Mesenteric fat pad (tissue), 1 donor: ENCODE data around the gene UFSP1. TPM values are rescaled to one million over a fixed set of nuclear protein-coding genes. Genes with fewer than 3 reads are reported as not detected.
"Not testable (repeated sequence)": the region's sequence is repeated elsewhere in the genome, so short reads cannot be mapped to it uniquely, and the experiment has no call there.

Experiments used
- DNase-seq: peaks from one replicate; pipeline ENCODE4 v3.0.0-alpha.2; 2020; ENCODE audit warnings: low spot score
- long read RNA-seq: library from polyadenylated mRNA; unstranded; transcript quantifications from one replicate; pipeline ENCODE4 v2.0.0, GENCODE V29; 2020
- total RNA-seq: library from RNA; stranded (reverse); fragmentation: NEBNext Ultra II Directional; extraction: Animal tissue kit (Norgen Biotek cat#: 25700); gene quantifications from one replicate; pipeline ENCODE4 v1.2.1, GENCODE V29; 2021
- donor health status: DM: yes; HTN: yes; CAD: no.

Gene UFSP1
- 5.1 TPM for total RNA-seq
- long read RNA-seq, transcript UFSP1-201 (1 exons, 996 nt), result major isoform, 6 of 6 reads
- long read RNA-seq, partial matches to known transcripts, result 0 of 6 reads
- long read RNA-seq, other reads (novel, unspliced or antisense), result 0 of 6 reads

DNA sequence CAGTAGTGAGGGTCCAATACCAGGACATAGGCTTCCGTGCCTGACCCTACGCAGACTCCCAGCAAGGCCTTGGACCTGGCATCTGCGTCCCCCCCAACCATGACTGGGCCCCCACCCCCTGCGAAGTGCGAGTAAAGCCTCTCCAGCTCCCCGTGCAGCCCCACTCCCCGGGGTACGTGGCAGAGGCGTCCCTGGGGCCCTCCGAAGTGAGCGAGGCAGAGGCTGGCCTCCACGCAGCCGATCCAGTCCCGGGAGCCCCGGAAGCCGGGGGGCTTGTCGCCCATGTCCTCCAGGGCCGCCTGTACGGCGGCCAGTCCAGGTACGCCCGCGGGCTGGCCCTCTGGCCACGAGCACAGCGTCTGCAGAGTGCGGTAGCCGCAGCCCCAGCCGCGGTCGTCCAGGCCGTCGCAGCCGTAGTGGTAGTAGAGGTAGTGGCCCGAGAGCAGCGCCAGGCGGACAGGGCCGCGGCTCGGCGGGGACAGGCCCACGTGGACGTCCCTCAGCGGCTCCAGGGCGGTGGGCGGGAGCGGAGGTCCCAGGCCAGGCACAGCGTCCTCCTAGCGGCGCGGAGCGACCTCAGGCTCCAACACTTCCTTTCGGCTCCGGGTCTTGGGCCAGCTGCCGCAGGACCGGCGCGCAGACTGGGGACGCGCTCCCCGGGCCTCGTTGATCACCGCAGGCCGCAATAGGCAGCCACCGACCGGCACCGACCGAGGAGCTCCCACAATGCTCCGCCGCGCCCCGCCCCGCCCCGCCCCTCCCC lies at the start of gene UFSP1:
TSS of gene UFSP1 (minus strand) at position 728 of the 763 bp plus-strand sequence. CDS start at position 284, 444 bp downstream.
- DNase-seq, result no peak

DNA sequence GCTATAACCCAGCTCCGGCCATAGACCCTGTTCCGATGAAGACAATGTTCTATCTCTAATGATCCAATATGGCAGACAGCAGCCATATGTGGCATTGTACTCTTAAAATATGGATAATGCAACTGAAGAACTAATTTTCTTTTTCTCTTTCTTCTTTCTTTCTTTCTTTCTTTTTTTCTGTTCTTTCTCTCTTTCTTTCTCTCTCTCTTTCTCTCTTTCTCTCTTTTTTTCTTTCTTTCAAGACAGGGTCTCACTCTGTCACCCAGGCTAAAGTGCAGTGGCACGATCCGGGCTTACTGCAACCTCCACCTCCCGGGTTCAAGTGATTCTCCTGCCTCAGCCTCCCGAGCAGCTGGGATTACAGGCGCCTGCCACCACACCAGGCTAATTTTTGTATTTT lies 46.7 kb upstream of the UFSP1 start:
- DNase-seq, result not testable (repeated sequence)

- DNase-seq, result not testable (repeated sequence)
These were observed 45.9 kb upstream of the UFSP1 start for GRCh38 chr7:100935381-100935780.

DNA sequence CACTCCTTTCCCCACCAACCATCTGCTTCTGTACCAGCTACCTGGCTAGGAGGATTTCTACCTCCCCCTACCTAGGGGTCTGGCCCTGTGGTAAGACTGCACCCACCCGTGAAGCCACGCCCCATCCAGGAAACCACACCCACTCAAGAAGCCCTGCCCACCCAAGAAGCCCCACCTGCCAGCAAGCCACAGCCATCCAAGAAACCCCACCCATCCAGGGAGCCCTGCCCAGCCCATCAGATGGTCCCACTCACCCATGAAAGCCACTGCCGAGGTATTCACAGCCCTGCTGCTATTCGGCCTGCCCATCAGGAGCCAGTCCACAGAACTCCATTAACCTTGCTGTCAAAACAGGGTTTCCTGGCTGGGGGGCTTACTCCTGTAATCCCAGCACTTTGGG lies 44.2 kb upstream of the UFSP1 start:
- no peak for DNase-seq

DNA sequence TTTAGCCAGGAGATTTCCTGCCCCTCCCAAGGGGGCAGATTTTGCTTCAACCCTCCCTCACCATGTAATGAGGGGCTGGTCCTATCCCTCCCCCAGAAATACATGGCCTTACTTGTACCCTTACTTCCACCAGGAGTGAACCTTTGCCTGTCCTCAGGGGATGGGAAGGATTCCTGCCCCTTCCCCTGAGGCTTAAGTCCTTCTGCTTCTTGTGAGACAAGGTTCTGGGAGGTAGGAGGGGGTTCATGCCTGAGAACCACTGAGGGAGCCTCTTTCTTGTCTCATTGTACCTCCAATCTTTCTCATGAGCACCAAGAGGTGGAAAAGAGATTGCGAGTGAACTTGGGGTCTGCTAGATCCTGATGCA lies 40.3 kb upstream of the UFSP1 start:
- no peak for DNase-seq

GRCh38 chr7:100923616-100924015 lies 34.1 kb upstream of the UFSP1 start:
- not testable (repeated sequence) for DNase-seq

DNA sequence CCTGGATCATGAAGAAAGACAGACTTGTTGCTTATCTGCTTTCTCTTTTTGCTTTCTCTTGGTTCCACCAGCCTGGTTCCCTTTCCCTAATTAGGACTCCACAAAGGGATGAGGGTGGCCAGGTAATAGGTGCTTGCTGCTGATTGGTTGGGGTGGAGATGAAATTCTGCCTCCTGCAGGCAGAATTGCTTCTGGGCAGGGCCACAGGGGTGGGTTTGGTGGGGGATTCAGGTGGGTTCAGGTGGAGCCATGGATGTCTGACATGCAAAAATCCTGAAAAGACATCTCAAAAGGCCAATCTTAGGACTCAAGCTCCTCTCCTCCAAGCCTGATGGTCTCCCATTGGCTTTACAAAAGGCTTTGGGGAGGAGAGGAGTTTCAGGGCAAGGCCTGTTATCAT lies 31.5 kb upstream of the UFSP1 start:
- DNase-seq, result no peak

- not testable (repeated sequence) for DNase-seq
These were observed 30.4 kb upstream of the UFSP1 start for GRCh38 chr7:100919779-100920437.

- DNase-seq, result not testable (repeated sequence)
These were observed 29.8 kb upstream of the UFSP1 start for GRCh38 chr7:100919335-100919734.

GRCh38 chr7:100914879-100915447 lies 25.4 kb upstream of the UFSP1 start:
- DNase-seq, result no peak

GRCh38 chr7:100914208-100914878 lies 24.8 kb upstream of the UFSP1 start:
- DNase-seq, result no peak

DNA sequence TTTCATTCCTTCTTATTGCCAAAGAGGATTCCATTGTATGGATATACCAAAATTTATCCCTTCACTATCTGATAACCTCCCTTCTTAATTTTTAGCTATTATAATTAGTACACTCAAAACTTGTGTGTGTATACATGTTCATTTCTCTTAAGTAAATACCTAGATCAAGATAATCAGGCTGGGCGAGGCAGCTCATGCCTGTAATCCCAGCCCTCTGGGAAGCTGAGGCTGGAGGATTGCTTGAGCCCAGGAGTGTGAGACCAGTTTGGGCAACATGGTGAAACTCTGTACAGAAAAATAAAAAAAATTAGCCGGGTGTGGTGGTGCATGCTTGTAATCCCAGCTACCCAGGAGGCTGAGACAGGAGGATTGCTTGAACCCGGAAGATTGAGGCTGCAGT lies 22.0 kb upstream of the UFSP1 start:
- no peak for DNase-seq

DNA sequence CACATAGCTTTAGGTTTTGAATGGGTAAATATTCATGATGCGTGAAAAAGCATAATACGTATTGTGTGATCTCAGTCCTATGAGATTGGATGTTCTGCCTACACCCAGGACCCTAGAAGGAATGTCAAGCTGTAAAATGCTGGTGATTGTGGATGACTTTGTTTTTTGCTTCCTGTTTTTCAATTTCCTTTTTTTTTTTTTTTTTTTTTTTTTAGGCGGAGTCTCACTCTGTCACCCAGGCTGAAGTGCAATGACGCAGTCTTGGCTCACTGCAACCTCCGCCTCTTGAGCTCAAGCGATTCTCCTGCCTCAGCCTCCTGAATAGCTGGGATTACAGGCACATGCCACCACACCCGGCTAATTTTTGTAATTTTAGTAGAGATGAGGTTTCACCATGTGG lies 20.9 kb upstream of the UFSP1 start:
- DNase-seq, result not testable (repeated sequence)

- no peak for DNase-seq
These were observed 19.0 kb upstream of the UFSP1 start for GRCh38 chr7:100908512-100908911.

DNA sequence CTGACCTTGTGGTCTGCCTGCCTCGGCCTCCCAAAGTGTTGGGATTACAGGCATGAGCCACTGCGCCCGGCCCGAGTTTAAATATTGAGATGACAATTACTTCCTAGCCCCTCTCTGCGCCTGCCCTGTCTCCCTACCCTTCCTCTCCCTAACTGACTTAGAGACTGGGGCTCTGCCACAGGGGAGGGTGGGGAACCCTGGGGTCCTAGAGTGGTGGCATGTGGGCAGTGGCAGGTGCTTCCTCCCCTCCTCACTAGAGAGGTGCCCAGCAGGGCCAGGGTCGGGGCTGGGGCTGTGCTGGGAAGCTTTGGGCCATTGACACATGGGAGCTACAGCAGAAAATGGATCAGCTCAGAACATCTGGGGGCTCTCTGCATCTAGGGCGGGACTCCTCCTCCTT lies 13.1 kb upstream of the UFSP1 start:
- no peak for DNase-seq

GRCh38 chr7:100901921-100902332 lies 12.4 kb upstream of the UFSP1 start:
- DNase-seq, result no peak

DNA sequence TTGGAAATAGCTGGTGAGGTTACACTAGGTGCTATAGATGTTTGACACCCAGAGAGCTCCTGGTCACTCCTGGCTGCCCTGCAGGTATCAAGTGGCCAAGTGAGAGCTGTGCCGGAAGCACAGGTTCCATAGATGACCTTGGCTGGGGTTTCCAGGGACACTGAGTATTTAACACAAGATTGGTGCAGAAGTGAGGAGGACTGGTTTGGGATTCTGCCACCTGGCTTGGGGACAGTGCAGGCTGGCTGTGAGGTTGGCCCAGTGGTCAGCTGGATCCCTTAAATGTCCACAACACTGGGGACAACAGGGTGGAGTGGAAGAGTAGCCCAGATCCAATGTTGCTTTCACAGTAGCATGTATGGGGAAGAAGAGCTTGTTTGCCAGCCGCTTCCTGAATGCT lies 11.5 kb upstream of the UFSP1 start:
- DNase-seq, result no peak

DNA sequence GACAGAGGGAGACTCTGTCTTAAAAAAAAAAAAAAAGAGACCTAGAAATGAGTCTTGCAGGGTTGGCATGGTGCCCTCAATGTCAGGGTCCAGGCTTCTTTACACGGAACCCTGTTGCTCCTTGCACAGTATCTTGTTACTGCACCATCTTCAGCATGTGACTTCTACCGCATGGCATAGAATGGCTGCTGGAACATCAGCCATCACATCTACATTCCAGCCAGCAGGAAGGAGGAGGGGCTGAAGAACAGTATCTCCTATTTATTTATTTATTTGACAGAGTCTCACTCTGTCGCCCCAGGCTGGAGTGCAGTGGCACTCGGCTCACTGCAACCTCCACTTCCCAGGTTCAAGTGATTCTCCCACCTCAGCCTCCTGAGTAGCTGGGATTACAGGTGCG lies 9.9 kb upstream of the UFSP1 start:
- no peak for DNase-seq

DNA sequence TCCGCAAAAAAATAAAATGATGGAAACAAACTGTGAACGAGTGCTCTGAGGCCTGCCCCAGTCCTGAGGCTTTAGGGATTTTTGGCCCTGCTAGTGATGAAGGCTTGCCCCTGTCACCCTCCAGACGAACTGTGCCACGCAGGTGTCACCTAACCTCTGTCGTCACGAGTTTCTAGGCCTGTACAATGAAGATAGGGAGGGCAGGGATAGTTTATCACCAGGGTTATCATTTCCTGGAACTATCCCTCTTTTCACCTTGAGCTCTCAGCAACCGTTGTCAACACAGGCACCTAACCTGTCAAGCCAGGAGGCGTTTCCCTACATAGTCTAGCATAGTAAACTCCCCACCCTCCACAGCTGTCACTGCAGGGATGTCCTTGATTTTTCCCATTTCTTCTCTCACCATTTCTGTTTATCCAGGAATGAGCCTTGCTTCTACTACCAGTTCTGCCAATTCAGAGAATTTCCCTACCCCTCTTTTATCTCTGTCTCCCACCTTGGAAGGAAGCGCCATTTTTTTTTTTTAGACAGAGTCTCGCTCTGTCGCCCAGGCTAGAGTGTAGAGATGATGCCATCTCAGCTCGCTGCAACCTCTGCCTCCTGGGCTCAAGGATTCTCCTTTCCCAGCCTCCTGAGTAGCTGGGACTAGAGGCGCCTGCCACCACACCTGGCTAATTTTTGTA lies 8.4 kb upstream of the UFSP1 start:
- no peak for DNase-seq

DNA sequence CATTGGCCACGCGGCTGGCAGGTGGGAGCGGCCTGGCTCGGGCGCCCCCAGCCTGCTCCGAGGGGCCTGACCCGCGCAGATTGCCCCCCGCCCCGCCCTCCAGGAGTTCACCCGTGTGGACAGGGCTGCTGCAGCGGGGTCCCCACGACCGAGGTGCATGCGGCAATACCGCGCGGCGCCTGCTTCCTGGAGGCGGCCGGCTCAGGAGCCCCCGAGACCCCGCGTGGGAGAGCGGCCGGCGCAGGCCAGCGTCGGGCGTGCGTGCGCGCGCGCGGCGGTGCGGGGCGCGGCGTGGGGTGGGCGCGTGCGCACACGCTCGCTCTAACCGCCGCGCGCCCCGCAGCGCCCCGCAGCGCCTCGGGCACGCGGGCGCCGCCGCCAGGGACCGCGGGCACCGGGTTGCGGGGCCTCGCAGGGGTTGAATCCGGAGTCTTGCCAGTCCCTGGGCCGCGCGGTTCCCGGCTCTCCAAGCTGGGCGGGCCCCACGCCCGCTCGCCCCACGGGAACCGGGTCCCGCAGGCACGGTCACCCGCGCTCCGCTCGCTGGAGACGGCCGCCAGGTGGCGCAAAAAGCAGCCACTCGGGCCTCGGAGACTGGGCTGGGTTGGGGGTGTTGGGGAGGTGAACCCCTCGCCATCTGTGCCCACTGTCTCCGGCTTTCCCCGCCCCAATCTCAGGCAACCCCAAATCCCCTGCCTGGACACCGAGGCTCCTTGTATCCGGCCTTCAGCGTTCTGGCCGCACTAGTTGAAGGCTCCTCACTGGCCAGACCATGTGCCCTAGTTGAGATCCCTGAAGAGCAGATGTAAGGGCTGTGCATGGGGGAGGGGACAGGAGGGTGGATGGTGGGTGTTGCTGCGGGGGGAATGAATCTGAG lies 7.5 kb upstream of the UFSP1 start:
- no peak for DNase-seq
